D721Med (cell line): ENCODE results near the gene GART.
A peak's percentile ranks its signal among the peaks of the same experiment; 100 is the strongest.

Experiments
- DNase-seq: peaks from one replicate; pipeline ENCODE4 v3.0.0; 2011; ENCODE audit warnings: low spot score; ENCODE audit not compliant: insufficient read length
- FAIRE-seq: peaks from 2 replicates; lab custom pipeline; 2011; peaks lifted over from hg19 to GRCh38; lab: Jason Lieb, UNC
- TF ChIP-seq, protein P1 (sequence below): IDR thresholded peaks from 2 replicates; pipeline ENCODE4 v1.5.1; 2012; ENCODE audit warnings: mild to moderate bottlenecking, control low read depth; ENCODE audit not compliant: insufficient read depth; ENCODE audit errors: missing control alignments

Gene GART

DNA sequence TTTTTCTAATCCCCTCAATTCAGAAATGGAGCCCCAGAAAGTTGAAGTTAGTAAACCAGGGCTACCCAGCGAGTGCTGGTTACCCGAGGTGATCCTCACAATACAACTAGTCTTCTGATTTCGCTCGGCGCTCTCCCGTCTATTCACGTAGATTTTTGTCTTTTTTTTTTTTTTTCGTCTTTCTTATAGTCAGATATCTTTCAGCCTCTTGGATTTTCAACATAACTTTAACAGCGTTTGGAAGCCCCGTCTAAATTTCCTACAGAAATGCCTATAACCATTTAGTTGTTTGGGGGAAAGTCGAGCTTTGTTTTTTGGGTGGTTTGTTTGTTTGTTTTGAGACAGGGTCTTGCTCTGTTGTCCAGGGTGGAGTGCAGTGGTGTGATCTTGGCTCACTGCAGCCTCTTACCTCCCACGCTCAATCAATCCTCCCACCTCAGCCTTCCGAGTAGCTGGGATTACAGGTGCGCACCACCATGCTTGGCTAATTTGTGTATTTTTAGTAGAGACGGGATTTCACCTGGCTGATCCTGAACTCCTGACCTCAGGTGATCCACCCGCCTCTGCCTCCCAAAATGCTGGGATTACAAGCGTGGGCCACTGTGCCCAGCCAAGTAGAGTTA is 61.3 kb downstream of the GART start:
- FAIRE-seq (no peak), DNase-seq (no peak)
- TF ChIP-seq, protein P1, sequence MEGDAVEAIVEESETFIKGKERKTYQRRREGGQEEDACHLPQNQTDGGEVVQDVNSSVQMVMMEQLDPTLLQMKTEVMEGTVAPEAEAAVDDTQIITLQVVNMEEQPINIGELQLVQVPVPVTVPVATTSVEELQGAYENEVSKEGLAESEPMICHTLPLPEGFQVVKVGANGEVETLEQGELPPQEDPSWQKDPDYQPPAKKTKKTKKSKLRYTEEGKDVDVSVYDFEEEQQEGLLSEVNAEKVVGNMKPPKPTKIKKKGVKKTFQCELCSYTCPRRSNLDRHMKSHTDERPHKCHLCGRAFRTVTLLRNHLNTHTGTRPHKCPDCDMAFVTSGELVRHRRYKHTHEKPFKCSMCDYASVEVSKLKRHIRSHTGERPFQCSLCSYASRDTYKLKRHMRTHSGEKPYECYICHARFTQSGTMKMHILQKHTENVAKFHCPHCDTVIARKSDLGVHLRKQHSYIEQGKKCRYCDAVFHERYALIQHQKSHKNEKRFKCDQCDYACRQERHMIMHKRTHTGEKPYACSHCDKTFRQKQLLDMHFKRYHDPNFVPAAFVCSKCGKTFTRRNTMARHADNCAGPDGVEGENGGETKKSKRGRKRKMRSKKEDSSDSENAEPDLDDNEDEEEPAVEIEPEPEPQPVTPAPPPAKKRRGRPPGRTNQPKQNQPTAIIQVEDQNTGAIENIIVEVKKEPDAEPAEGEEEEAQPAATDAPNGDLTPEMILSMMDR, result no peak

DNA sequence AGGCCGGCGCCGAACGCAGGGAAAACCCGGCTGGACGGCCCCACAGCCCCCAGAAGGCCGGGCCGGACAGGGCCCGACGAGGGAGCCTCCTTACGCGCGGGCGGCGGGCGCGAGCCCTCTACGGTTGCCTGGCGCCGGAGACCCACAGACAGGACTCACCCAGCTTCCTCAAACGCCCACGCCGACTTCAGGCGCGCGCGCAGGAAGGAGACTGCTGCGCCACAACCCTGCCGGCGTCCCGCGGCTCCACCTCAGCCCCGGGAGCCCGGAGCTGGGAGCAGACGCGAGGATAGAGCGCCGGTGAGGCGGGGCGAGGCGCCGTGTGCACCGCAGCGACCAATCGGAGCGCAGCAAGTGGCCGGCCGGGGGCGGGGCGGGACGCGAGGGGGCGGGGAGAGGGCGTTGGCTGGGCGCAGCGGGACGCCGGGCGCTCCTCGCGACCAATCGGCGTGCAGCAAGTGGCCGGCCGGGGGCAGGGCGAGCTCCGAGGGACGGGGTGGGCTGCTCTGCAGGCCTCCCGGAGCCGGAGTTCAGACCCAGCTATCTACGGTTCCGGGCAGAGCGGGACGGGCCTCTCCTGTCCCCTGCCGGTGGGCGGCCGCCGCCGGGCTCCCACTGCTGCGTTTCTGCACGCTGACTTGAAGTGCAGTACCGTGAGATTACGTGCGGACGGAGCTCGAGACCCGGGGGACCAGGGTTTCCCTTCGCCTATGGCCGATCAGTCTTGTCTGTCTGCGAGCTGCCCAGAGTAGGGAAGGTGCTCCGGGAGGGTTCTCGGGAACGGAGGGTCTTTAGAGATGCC is 62.0 kb downstream of the GART start, which contains the start of gene TMEM50B:
Gene TMEM50B, minus strand, starts transcription at position 296 of the 802 bp plus-strand sequence. CDS start 11,089 bp downstream, outside the sequence.
- TF ChIP-seq, protein P1, result peak; percentile 18
- FAIRE-seq (no peak), DNase-seq (peak; percentile 88)

DNA sequence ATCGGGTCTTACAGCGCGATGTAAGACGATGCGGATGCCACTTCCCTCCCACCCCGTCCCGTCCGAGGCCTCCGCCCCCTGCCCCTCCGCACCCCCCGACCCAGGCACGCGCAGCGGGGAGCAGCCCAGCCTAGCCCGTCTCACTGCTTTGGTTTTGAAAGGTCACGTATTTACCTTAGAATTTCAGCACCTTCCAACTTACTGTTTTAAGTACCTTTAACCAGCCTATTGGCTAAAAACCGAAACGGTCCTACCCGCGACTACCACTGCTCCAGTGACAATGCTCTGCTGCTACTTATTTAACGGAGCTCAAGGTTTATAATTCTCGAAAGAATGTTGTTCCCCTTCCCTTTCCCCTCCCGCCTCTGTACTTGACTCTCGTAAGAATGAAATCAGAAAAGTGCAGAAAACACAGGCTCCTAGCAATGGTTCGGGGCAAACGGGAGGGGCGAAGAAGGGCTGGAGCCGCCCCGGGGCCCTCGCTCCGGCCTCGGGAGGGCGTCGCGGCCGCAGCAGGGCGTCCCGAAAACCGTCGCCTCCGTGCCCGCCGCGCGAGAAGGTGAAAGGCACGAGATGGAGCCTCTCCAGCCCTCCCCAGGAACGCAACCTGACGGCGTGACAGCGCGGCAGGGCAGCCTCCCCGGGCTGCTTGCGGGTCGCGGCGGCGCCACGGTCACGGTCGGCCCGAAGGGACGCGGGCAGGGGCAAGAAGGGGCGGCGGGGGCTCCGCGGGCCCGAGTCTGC is 62.8 kb downstream of the GART start:
- DNase-seq (no peak), FAIRE-seq (no peak)
- TF ChIP-seq, protein P1, result no peak

DNA sequence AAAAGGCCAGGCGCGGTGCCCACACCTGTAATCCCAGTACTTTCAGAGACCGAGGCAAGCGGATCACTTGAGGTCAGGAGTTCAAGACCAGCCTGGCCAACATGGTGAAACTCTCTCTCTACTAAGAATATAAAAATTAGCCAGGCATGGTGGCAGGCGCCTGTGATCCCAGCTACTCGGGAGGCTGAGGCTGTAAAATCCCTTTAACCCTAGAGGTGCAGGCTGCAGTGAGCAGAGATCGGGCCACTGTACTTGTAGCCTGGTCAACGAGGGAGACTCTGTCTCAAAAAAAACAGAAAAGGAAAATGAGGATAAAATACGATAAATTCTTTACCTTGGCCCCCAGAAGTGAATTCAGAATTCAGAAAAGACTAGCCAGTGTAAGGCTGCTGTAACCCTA is 63.7 kb downstream of the GART start:
- FAIRE-seq (no peak), DNase-seq (no peak)
- TF ChIP-seq, protein P1, result no peak

DNA sequence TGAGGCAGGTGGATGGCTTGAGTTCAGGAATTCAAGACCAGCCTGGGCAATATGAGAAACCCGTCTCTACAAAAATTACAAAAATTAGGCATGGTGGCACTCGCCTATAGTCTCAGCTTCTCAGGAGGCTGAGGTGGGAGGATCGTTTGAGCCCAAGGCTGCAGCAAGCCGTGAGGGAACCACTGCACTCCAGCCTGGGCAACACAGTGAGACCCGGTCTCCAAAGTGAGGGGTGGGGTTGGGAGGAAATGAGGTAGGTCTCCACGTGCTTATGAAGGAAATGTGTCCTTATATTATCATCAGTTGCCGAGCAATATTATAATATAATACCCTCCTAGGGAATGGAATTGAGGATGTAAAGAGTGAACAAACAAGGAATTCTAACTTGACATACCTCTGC is 64.9 kb downstream of the GART start:
- FAIRE-seq (no peak), DNase-seq (no peak)
- TF ChIP-seq, protein P1, result no peak

DNA sequence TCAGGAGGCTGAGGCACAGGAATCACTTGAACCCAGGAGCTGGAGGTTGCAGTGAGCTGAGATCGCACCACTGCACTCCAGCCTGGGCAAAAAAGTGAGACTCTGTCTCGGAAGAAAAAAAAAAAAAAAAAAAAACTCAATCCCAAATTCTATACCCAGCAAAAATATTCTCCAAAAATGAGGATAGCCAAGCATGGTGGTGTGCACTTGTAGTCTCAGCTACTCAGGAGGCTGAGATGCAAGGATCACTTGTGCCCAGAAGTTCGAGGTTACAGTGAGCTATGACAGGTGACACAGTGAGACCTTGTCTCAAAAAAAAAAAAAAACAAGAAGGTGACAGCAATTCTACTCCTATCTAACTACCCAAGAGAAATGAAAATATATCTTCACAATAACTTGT is 68.6 kb downstream of the GART start:
- TF ChIP-seq, protein P1, result no peak
- FAIRE-seq, result no peak

More for the DNA sequence above, 68.6 kb downstream of the GART start:
- no peak for DNase-seq
